PC-9 (cell line): Measurements from ENCODE around the gene EPS15.

Experiments used
- CTCF ChIP-seq: fragments of 200-600 bp; sonication (generic); conservative IDR thresholded peaks from 2 replicates; pipeline ENCODE4 v1.6.1; 2017; ENCODE audit warnings: mixed run types, antibody characterized with exemption, mild to moderate bottlenecking, moderate library complexity
- EZH2 ChIP-seq: fragments of 200-600 bp; sonication (generic); IDR thresholded peaks from 2 replicates; pipeline ENCODE4 v1.8.0; 2017; ENCODE audit warnings: antibody characterized with exemption, low read depth

- TF ChIP-seq CTCF (no peak), EZH2 (no peak)
These were observed 34.1 kb upstream of the EPS15 start for GRCh38 chr1:51552929-51553807.
